Kidney (tissue), 14 donors: ENCODE data around the gene SFXN5. TPM values are rescaled to one million over a fixed set of nuclear protein-coding genes. Genes with fewer than 3 reads are reported as not detected.

Experiments used
- DNase-seq, 5 donors: peaks; one replicate each; pipeline ENCODE4 v3.0.0-alpha.2; 2013 to 2020
- FAIRE-seq: peaks from 2 replicates; lab custom pipeline; 2012; peaks lifted over from hg19 to GRCh38; lab: Jason Lieb, UNC
- H3K27ac ChIP-seq, 2 donors: one replicate each; pipeline ENCODE4 v1.7.0; 2013; ENCODE audit warnings: low read depth in 2 of 2, low read length in 2 of 2, inconsistent platforms in 1 of 2
- H3K27me3 ChIP-seq: one replicate; pipeline ENCODE4 v1.7.1; 2013; ENCODE audit warnings: low read length, inconsistent platforms; ENCODE audit not compliant: control insufficient read depth, insufficient read depth
- H3K36me3 ChIP-seq, 3 donors: one replicate each; pipeline versions ENCODE4 v1.7.0 to v1.7.1; 2013; ENCODE audit warnings: low read length in 3 of 3, control low read depth in 1 of 3, inconsistent platforms in 1 of 3; ENCODE audit not compliant: insufficient read depth in 3 of 3, control insufficient read depth in 2 of 3
- H3K4me1 ChIP-seq, 3 donors: one replicate each; pipeline versions ENCODE4 v1.7.0 to v1.7.1; 2013; ENCODE audit warnings: low read length in 3 of 3, inconsistent platforms in 1 of 3, low read depth in 1 of 3; ENCODE audit not compliant: control insufficient read depth in 2 of 3, insufficient read depth in 2 of 3
- H3K4me3 ChIP-seq, 3 donors: one replicate each; pipeline versions ENCODE4 v1.7.0 to v1.8.1; 2013; ENCODE audit warnings: low read length in 3 of 3, control low read depth in 1 of 3, inconsistent platforms in 1 of 3
- H3K9ac ChIP-seq, 3 donors: one replicate each; pipeline versions ENCODE4 v1.7.0 to v1.7.1; 2013; ENCODE audit warnings: low read length in 3 of 3, control low read depth in 1 of 3, inconsistent platforms in 1 of 3
- H3K9me3 ChIP-seq, 3 donors: one replicate each; pipeline versions ENCODE4 v1.7.0 to v1.7.1; 2013; ENCODE audit warnings: low read length in 3 of 3, control low read depth in 1 of 3, inconsistent platforms in 1 of 3; ENCODE audit not compliant: control insufficient read depth in 2 of 3, insufficient read depth in 1 of 3
- intact Hi-C: fragments of 100-400 bp; cut with DNase I; formaldehyde crosslinking; loops from one replicate; pipeline ENCODE4 v1.11.1; 2022
- polyA plus RNA-seq: library from polyadenylated mRNA; stranded (reverse); fragments of 350-450 nt; fragmentation: Illumina TruSeq; extraction: RNeasy Lipid Tissue Mini Kit (QIAGEN cat#74804); gene quantifications from one replicate; pipeline ENCODE4 v1.2.3, GENCODE V29; 2014; ENCODE audit warnings: low read depth, low replicate concordance; ENCODE audit not compliant: insufficient read depth
- total RNA-seq: library from RNA; stranded (reverse); fragmentation: NEBNext Ultra II Directional; extraction: Animal tissue kit (Norgen Biotek cat#: 25700); gene quantifications from one replicate; pipeline ENCODE4 v1.2.1, GENCODE V29; 2021
- TF ChIP-seq, protein P1 (sequence below): IDR thresholded peaks from 3 replicates; pipeline ENCODE4 v1.5.1; 2012; ENCODE audit warnings: mild to moderate bottlenecking, moderate library complexity, borderline replicate concordance; ENCODE audit not compliant: insufficient read depth; ENCODE audit errors: extremely low read depth
- donor health status: control.
- donor health status: control.
- donor health status: control.
- donor health status: control.
- donor health status: control.
- donor health status: DM: yes; HTN: yes; CAD: no.
- donor health status: Normal renal cell carcinoma (clear cell type).

SFXN5 gene
- total and polyA plus RNA-seq, 2 donors from 2014 or later, result 21.4 to 35.9 TPM

- Histone ChIP-seq H3K36me3 (no peaks in the 10 kb centered on the region), H3K9me3 (no peaks in the 10 kb centered on the region), H3K9ac (no peak overlapping the region), H3K27me3 (no peaks in the 10 kb centered on the region), H3K27ac (no peak overlapping the region), H3K4me3 (no peak overlapping the region), H3K4me1 (peaks cover 0 to 10% (median 0%) of the 10 kb centered on the region in 3 donors)
- DNase-seq, result peak in 4 of 5 donors; percentile 21 to 60 (median 40)
- TF ChIP-seq, protein P1, sequence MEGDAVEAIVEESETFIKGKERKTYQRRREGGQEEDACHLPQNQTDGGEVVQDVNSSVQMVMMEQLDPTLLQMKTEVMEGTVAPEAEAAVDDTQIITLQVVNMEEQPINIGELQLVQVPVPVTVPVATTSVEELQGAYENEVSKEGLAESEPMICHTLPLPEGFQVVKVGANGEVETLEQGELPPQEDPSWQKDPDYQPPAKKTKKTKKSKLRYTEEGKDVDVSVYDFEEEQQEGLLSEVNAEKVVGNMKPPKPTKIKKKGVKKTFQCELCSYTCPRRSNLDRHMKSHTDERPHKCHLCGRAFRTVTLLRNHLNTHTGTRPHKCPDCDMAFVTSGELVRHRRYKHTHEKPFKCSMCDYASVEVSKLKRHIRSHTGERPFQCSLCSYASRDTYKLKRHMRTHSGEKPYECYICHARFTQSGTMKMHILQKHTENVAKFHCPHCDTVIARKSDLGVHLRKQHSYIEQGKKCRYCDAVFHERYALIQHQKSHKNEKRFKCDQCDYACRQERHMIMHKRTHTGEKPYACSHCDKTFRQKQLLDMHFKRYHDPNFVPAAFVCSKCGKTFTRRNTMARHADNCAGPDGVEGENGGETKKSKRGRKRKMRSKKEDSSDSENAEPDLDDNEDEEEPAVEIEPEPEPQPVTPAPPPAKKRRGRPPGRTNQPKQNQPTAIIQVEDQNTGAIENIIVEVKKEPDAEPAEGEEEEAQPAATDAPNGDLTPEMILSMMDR, result peak; percentile 67
- intact Hi-C loops, result loop anchor here (10.0 kb wide), 1 partner anchor 171 kb away; no protein-coding TSS in a partner anchor
- no peak for FAIRE-seq
Observed at GRCh38 chr2:72993147-72993932, 78.2 kb downstream of the SFXN5 start.

- intact Hi-C loops, result loop anchor here (10.0 kb wide), 1 partner anchor 172 kb away; no protein-coding TSS in a partner anchor
Observed at GRCh38 chr2:72992734-72993102, 78.8 kb downstream of the SFXN5 start.

DNA sequence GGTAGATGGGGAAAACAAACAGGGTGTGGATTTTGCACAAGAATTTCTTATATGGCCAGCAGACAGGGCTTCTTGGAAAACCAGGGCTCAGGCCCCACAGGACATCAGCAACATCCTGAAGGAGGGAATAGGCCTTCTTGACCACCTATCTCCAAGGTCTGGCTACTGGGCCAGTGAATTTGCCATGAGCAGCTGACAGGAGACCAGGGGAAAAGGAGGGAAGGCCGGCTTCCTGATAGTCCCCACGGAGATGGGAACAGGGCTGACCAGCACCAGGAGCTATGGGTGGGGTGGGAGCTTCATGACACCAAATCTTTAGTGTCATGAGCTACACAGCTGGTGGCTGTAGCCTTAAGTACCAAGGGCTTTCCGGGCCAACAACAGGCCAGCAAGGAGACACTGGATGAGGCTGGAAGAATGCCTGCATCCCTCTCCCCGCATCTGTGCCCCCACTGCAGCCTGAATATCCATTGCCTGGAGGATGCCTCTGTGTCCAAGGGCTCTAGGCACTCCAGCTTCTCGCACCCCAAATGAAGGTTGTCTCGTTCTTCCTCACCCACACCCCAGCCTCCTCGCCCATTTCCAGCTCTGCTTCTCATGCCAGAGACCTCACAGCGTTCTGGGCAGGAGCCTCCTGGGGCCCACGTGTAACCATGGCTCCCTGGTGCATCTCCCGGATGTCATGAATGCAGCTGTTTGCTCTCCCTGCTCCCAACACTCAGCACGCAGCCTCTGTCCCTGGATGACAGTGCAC is 79.4 kb downstream of the SFXN5 start:
- no peak for FAIRE-seq
- Histone ChIP-seq H3K9me3 (no peaks in the 10 kb centered on the region), H3K27ac (no peak overlapping the region), H3K4me3 (no peak overlapping the region), H3K27me3 (no peaks in the 10 kb centered on the region), H3K4me1 (peaks cover 0 to 10% (median 0%) of the 10 kb centered on the region in 3 donors), H3K9ac (no peak overlapping the region), H3K36me3 (no peaks in the 10 kb centered on the region)
- peak in 2 of 5 donors; percentile 7 to 46 for DNase-seq
- TF ChIP-seq, protein P1, result no peak
- intact Hi-C loops, result loop anchor here (10.0 kb wide), 1 partner anchor 173 kb away; no protein-coding TSS in a partner anchor

More at GRCh38 chr2:72992734-72993102, 78.8 kb downstream of the SFXN5 start:
- peaks cover 0 to 10% (median 0%) of the 10 kb centered on the region in 3 donors for H3K4me1 ChIP-seq
- TF ChIP-seq, protein P1, result no peak
- no peaks in the 10 kb centered on the region for H3K9me3 ChIP-seq
- no peak for FAIRE-seq
- no peak for DNase-seq
- no peaks in the 10 kb centered on the region for H3K36me3 ChIP-seq
- no peak overlapping the region for H3K27ac ChIP-seq
- H3K4me3 ChIP-seq, result no peak overlapping the region
- no peaks in the 10 kb centered on the region for H3K27me3 ChIP-seq
- no peak overlapping the region for H3K9ac ChIP-seq
